Activated T-cell treated with anti-CD3 and anti-CD28 coated beads, Interleukin-2, amount 50 U/mL, for 48 hours (primary cell): Measurements from ENCODE around the gene NPAS3.

Experiments
- DNase-seq, 2 experiments: peaks; one replicate each; pipeline ENCODE4 v3.0.0-alpha.2; 2020

Gene NPAS3

GRCh38 chr14:32940711-32941667 is 2.3 kb downstream of the NPAS3 start:
- DNase-seq: no peak

GRCh38 chr14:32941668-32942065 is 3.0 kb downstream of the NPAS3 start:
- DNase-seq: no peak

GRCh38 chr14:32947081-32947480 is 8.4 kb downstream of the NPAS3 start:
- no peak for DNase-seq

- no peak for DNase-seq
Measured at GRCh38 chr14:32947792-32948191, 9.1 kb downstream of the NPAS3 start.

- no peak for DNase-seq
Measured at GRCh38 chr14:32950584-32950983, 11.9 kb downstream of the NPAS3 start.

GRCh38 chr14:32967421-32967820 is 28.7 kb downstream of the NPAS3 start:
- no peak for DNase-seq

- no peak for DNase-seq
Measured at GRCh38 chr14:32968972-32969544, 30.4 kb downstream of the NPAS3 start.

GRCh38 chr14:32977913-32978312 is 39.2 kb downstream of the NPAS3 start:
- no peak for DNase-seq

GRCh38 chr14:32978691-32979255 is 40.1 kb downstream of the NPAS3 start:
- no peak for DNase-seq

- no peak for DNase-seq
Measured at GRCh38 chr14:32980178-32980901, 41.7 kb downstream of the NPAS3 start.

- no peak for DNase-seq
Measured at GRCh38 chr14:32980902-32981501, 42.3 kb downstream of the NPAS3 start.

GRCh38 chr14:32984241-32984930 is 45.7 kb downstream of the NPAS3 start:
- DNase-seq: no peak

GRCh38 chr14:32985866-32986265 is 47.2 kb downstream of the NPAS3 start:
- DNase-seq: no peak

- no peak for DNase-seq
Measured at GRCh38 chr14:32986791-32987540, 48.3 kb downstream of the NPAS3 start.

GRCh38 chr14:32991691-32992090 is 53.0 kb downstream of the NPAS3 start:
- DNase-seq: no peak

- DNase-seq: no peak
Measured at GRCh38 chr14:32993921-32994320, 55.2 kb downstream of the NPAS3 start.

- no peak for DNase-seq
Measured at GRCh38 chr14:32996343-32996742, 57.7 kb downstream of the NPAS3 start.

- DNase-seq: no peak
Measured at GRCh38 chr14:32998433-32998832, 59.8 kb downstream of the NPAS3 start.

- DNase-seq: no peak
Measured at GRCh38 chr14:33009673-33010072, 71.0 kb downstream of the NPAS3 start.

GRCh38 chr14:33010495-33010894 is 71.8 kb downstream of the NPAS3 start:
- no peak for DNase-seq

- DNase-seq: no peak
Measured at GRCh38 chr14:33014710-33015109, 76.0 kb downstream of the NPAS3 start.

GRCh38 chr14:33016613-33017012 is 77.9 kb downstream of the NPAS3 start:
- DNase-seq: no peak
